T-helper 2 cell treated with Interferon-gamma antibody and Interleukin-4, amounts not matched to agents 5 μg/mL and 100 μg/mL, for 36 hours (primary cell): Measurements from ENCODE around the gene PGM5.
A peak's percentile ranks its signal among the peaks of the same experiment; 100 is the strongest.

Source experiments
- DNase-seq: peaks from one replicate; pipeline ENCODE4 v3.0.0; 2021; ENCODE audit warnings: low spot score
- H3K27ac Mint-ChIP-seq: one replicate; pipeline ENCODE4 v1.8.0; 2021; ENCODE audit warnings: mild to moderate bottlenecking, mixed read lengths
- H3K27me3 Mint-ChIP-seq: one replicate; pipeline ENCODE4 v1.8.0; 2021; ENCODE audit warnings: low read depth, mixed read lengths
- H3K36me3 Mint-ChIP-seq: one replicate; pipeline ENCODE4 v1.8.0; 2021; ENCODE audit warnings: low read depth, mixed read lengths
- H3K4me1 Mint-ChIP-seq: one replicate; pipeline ENCODE4 v1.8.0; 2021; ENCODE audit warnings: low read depth, mixed read lengths
- H3K4me3 Mint-ChIP-seq: one replicate; pipeline ENCODE4 v1.8.0; 2022; ENCODE audit warnings: mild to moderate bottlenecking, moderate library complexity, mixed read lengths
- H3K9me3 Mint-ChIP-seq: one replicate; pipeline ENCODE4 v1.8.0; 2021; ENCODE audit warnings: mixed read lengths

The PGM5 gene

DNA sequence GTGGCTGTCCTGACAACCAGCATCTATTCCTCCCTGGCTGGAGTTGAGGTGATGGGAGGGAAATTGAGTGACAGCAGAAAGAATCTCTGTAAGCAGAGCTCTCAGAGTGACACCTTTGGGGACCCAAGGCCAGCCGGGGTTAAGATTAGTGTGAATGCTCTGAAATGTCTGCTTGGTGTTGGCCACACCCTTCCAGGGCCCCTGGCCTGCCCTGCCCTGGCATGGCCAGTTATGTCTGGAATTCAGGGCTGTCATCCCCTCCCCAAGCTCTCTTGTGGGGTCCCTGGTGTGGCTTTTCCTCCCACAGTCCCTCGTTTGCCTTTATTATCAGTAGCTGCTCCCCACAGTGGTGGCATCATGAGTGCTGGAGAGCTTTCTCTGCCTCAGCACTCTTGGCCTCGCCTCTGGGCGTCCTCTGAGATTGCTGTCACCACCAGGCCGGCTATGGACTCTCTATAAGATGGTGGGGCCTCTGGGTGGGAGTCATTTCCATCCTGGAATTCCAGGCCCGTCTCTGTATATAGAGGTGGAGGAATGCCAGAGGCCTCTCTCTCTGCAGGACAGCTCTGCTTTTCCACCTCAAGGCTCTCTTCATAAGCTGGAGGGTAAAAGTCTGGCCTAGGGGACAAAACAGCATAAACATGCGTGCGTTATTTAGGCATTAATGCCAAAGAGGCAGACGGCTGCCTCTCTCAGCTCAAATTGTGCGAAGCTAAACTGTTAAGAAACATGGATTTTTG, 180.6 kb downstream of the PGM5 start:
- Mint-ChIP-seq H3K36me3 (no peaks in the 10 kb centered on the region), H3K4me1 (no peaks in the 10 kb centered on the region), H3K27me3 (peaks cover 7% of the 10 kb centered on the region), H3K27ac (no peak overlapping the region), H3K9me3 (no peaks in the 10 kb centered on the region), H3K4me3 (no peak overlapping the region)
- DNase-seq: no peak

DNA sequence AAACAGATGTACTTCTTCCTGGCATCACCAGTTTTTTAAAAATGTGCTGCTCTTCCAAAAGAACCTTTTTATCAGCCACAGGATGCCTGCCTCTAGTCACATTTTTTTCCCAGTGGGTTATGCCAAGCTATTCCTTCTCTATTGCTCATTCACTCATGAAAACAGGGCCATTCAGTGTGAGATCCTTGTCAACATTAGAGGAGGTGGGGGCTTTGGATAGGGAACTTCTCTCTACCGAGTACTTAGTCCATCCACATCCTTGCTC, 181.1 kb downstream of the PGM5 start:
- no peak overlapping the region for H3K4me3 Mint-ChIP-seq
- no peaks in the 10 kb centered on the region for H3K9me3 Mint-ChIP-seq
- peaks cover 7% of the 10 kb centered on the region for H3K27me3 Mint-ChIP-seq
- H3K36me3 Mint-ChIP-seq: no peaks in the 10 kb centered on the region
- H3K4me1 Mint-ChIP-seq: no peaks in the 10 kb centered on the region
- DNase-seq: no peak
- no peak overlapping the region for H3K27ac Mint-ChIP-seq

DNA sequence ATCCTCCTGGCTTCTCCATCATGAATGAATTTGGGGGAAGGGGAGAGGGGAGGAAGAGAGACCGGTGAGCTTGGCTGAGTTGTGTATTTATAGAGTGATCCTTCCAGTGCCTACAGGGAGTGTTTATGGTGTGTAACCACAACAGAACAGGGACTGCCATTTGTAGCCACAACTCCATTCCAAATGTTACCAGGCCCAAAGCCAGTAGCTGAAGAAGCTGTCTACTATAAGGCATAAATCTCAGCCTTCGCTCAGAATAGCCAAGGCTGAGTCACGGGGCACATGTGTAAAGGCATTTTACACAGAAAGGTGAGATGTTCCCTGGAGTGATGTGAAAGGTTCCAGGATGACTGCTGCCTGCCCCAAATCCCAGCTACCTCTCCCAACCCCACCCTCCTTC, 181.8 kb downstream of the PGM5 start:
- peaks cover 12% of the 10 kb centered on the region for H3K27me3 Mint-ChIP-seq
- H3K9me3 Mint-ChIP-seq: no peaks in the 10 kb centered on the region
- H3K4me1 Mint-ChIP-seq: no peaks in the 10 kb centered on the region
- H3K27ac Mint-ChIP-seq: no peak overlapping the region
- H3K36me3 Mint-ChIP-seq: no peaks in the 10 kb centered on the region
- no peak overlapping the region for H3K4me3 Mint-ChIP-seq
- no peak for DNase-seq

DNA sequence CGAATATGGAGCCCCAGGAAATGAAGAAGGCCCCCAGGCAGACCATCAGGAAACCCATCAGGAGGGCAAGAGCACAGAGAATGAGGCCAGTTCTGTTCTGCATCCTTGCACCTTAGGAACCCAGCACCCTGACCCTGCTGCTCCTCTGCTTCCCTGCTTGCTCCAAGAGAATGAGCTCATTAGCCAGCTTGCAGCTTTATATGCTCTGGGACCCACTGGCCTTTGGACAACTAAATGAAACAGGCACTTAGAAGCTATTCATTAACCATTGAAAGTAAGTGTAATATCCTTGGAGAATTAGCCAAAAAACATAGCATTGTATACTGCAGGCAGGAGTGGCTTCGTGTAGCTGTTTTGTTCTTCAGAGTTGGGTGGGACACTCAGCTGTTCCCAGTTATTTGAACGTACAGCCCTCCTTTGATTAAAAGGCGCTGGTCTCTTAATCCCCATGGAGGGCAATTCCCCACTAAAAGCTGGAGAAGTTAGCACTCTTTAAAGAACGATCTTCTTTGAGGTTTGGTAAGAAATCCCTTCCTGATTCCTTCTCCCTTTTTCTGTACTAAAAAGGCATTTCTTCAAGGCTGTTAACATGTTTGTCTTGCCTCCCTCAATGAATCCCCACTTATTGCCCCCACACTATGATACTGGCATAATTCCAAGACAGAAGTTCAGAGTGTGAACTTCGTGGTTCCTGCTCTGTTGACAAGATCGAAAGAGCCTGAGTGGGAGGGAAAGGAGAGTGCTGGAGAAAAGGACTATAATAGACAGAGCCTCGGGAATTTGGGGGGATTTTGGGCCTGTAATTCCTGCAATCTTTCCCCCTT, 184.5 kb downstream of the PGM5 start, which contains the start of gene TMEM252:
Gene TMEM252 (minus strand): TSS at position 172 of the 824 bp plus-strand sequence. CDS start 69 bp downstream, at position 103.
- Mint-ChIP-seq H3K36me3 (no peaks in the 10 kb centered on the region), H3K27me3 (peaks cover 17% of the 10 kb centered on the region), H3K9me3 (no peaks in the 10 kb centered on the region), H3K27ac (no peak within 1 kb of the TSS), H3K4me1 (peaks cover 5% of the 10 kb centered on the region), H3K4me3 (no peak within 1 kb of the TSS)
- DNase-seq: no peak

DNA sequence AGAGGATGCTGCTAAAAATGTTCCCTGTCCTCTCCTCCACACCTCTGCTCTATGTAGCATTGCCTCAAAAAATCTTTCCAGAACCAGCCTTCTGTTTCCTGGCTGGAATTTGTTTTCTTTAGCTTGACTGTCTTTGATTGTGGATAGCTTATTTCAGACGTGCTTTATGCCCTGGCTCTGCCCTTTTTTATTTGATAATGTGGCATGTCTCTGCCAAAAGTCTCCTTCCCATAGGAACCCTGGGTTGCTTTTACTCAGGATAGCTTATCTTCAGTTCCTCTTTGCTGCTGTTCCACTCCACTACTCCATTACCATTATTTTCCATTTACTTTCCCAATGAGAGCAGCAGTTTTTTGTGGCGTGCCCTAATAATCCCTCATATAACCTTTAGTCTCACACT, 185.2 kb downstream of the PGM5 start:
- Mint-ChIP-seq H3K36me3 (no peaks in the 10 kb centered on the region), H3K27ac (no peak overlapping the region), H3K4me1 (peaks cover 8% of the 10 kb centered on the region), H3K27me3 (peaks cover 17% of the 10 kb centered on the region), H3K9me3 (no peaks in the 10 kb centered on the region), H3K4me3 (no peak overlapping the region)
- no peak for DNase-seq

DNA sequence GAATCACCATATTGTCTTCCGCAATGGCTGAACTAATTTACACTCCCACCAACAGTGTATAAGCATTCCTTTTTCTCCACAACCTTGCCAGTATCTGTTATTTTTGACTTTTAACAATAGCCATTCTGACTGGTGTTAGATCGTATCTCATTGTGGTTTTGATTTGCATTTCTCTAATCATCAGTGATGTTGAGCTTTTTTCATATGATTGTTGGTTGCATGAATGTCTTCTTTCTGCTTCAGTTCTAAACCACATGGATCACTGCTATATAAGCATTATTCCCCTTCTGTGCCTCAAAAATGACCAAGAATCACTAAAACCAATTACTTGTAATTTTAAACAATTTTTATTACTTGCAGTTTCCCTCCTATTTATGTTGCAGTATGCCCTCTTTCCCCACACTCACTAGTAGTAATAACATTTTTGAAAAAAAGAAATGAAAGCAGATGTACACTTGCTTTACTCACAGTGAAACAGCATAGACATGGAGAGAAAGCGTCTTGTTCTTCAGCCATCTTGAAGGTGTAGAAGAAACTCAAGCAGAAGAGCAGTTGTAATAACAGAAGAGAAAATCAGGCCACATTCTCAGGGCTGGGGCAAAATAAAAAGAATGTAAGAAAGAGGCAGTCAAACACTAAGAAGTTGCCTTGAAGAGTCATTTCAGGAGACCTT, 188.8 kb downstream of the PGM5 start:
- Mint-ChIP-seq H3K27me3 (peaks cover 19% of the 10 kb centered on the region), H3K4me3 (no peak overlapping the region), H3K4me1 (peaks cover 12% of the 10 kb centered on the region), H3K36me3 (no peaks in the 10 kb centered on the region), H3K27ac (no peak overlapping the region), H3K9me3 (no peaks in the 10 kb centered on the region)
- no peak for DNase-seq

DNA sequence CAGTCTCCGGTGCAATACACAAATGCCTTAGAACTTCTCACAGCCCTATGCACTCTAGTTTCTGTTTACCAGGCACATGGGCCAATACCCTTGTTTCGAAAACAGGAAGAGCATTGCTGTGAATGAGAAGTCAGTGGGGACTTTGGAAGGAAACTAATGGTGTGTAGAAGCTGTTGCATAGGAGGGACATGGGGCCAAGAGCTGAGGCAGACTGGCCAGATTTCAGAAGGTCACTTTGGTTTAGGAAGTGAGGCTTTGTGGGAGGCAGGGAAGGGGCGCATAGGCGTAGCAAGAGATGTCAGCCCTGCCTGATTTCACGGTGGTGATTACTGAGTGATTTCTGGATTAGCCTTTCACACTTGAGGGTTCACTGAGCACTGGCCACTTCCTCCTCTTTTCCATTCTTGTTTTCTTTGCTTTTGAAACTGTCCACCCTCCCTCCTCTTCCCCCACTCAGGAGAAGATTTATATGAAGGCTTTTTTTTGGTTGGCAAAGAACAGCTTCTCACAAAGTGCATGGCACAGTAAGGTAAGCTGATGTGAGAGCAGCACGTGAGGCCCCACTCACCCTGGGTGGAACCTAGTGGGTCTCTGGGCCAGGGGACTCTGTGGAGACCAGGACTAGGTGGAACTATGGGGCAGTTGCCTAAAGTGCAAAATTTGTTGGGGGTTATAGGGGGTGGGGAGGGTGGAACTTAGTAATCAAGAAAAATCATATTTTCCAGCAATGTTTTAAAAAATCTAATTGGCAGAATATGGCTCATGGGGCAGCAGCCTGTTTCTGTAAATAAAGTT, 190.4 kb downstream of the PGM5 start:
- Mint-ChIP-seq H3K27ac (peak overlapping the region; percentile 72), H3K27me3 (peaks cover 22% of the 10 kb centered on the region), H3K36me3 (no peaks in the 10 kb centered on the region), H3K4me1 (peaks cover 12% of the 10 kb centered on the region), H3K9me3 (no peaks in the 10 kb centered on the region), H3K4me3 (no peak overlapping the region)
- DNase-seq: no peak

DNA sequence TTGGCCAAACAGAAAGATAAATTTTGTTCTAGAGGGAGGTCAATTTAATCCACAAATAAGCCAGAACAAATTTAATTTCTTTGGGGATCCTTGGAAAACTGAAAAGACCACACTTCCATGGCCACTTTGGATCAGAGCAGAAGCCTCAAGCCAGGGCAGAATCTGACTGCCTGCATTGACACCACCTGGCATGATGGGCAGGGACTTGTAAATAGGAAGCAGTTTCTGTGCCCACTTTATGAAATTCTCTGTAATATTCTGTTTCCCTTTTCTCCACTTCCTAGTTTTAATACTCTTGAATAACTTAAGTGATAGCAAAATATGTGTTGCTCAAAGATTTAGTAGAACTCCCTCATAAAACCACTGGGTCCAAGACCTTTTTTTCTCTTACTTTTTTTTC, 191.0 kb downstream of the PGM5 start:
- no peak overlapping the region for H3K4me3 Mint-ChIP-seq
- DNase-seq: no peak
- no peak overlapping the region for H3K27ac Mint-ChIP-seq
- H3K4me1 Mint-ChIP-seq: peaks cover 12% of the 10 kb centered on the region
- no peaks in the 10 kb centered on the region for H3K9me3 Mint-ChIP-seq
- no peaks in the 10 kb centered on the region for H3K36me3 Mint-ChIP-seq
- H3K27me3 Mint-ChIP-seq: peaks cover 26% of the 10 kb centered on the region

DNA sequence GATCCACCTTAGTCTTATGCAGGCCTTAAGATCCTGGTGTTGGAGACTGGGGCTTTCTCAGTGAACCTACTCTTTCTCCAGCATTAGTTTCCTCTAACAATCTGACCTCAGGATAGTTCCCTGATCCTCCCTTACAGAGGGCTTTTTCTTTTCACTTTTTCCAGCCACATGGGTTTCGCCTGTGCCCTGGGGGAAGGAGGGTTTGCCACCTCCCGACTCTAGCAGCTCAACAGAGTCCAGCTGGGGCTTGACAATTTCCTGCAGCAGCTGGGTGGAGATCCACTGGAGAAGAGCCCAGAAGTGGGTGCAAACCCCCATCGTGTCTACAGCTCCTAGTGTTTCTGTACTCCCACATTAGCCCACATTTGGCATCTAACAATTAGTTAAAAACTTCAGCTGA, 191.8 kb downstream of the PGM5 start:
- DNase-seq: no peak
- peaks cover 25% of the 10 kb centered on the region for H3K27me3 Mint-ChIP-seq
- no peaks in the 10 kb centered on the region for H3K36me3 Mint-ChIP-seq
- H3K9me3 Mint-ChIP-seq: no peaks in the 10 kb centered on the region
- no peak overlapping the region for H3K27ac Mint-ChIP-seq
- H3K4me3 Mint-ChIP-seq: no peak overlapping the region
- H3K4me1 Mint-ChIP-seq: peaks cover 12% of the 10 kb centered on the region

DNA sequence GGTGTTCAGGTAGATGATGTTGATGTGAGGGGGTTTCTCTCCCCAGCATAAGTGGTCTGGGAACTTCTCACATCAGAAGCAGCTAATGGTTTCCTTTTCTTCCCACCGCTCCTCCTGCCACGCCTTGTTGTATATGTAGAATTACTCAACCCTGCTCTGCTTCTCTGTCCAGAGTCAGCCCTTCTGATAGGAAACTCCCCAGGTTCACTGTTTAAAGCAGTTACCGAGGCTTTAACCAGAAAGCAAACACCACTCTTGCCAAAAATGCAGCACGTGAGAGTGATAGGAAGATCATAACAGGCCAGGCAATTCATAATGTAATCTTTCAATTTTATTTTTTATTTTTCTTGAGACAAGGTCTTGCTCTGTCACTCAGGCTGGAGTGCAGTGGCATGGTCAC, 194.8 kb downstream of the PGM5 start:
- Mint-ChIP-seq H3K27me3 (peaks cover 33% of the 10 kb centered on the region), H3K36me3 (no peaks in the 10 kb centered on the region), H3K9me3 (no peaks in the 10 kb centered on the region), H3K4me1 (peaks cover 7% of the 10 kb centered on the region), H3K4me3 (no peak overlapping the region), H3K27ac (no peak overlapping the region)
- no peak for DNase-seq

DNA sequence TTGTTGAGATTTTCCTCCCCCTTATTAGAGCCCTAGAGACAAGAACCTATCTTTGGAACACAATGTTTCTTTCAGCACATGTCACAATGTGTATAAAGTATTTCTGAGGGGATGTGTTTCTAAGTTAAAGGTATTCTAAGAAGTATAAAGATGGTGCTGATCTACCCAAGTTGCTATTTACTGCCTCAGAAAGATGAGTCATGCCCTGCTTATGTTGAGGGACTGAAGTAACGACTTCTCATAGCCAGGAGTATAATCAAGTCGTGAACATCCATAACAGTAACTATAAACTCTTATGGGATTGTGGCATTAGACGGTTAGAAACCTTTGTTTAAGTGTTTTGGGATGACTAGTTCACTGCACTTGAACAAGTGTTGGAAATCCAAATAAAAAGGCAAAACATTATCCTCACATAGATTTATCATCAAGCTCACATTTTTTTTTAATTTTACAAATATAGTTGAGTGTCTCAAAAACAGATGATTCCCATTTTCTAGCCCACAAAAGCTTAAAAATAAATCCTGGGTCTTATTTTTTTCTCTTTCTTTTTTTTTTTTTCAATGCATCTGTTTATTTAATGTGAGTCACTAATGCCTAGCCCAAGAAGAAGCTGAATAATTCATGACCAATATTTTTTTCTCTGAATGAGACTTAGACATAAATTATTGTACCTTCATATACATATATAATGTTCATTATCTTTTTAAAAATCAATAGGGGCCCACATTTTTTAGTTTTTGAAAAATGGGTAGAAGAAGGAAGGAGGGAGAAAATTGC, 196.5 kb downstream of the PGM5 start:
- Mint-ChIP-seq H3K4me3 (no peak overlapping the region), H3K27ac (no peak overlapping the region), H3K9me3 (no peaks in the 10 kb centered on the region), H3K4me1 (no peaks in the 10 kb centered on the region), H3K27me3 (peaks cover 41% of the 10 kb centered on the region), H3K36me3 (no peaks in the 10 kb centered on the region)
- DNase-seq: no peak

DNA sequence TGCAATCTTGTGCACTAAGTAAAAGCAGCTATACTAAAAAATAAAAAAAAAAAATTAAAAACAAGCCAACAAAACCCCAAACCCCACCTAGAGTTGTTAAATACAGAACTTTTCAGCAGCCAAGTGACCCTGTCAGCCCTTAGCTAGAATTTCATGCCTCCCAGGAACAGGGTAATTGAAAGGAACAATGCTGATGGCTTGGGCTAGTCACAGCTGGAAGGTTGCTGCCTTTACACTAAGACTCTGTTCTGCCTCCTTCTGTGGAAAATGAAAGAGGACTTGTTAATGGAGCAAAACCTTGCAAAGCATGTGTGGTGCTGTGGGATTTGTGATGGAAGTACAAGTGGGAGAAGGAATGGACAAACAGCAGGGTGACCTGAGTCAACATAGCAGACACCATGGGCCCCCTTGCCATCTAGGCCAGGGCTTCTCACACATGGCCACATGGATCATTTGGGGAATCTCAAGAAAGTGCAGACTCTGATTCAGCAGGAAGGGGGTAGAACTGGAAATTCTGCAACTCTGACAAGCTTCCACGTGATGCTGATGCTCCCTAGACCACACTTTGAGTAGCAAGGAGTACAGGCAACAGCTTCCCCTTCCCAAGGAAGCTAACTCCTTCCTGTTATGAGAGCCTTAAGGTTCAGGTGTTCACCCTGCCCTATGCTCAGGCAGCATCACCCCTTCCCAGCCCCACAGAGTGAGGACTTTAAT, 199.2 kb downstream of the PGM5 start:
- no peaks in the 10 kb centered on the region for H3K9me3 Mint-ChIP-seq
- no peak overlapping the region for H3K27ac Mint-ChIP-seq
- H3K36me3 Mint-ChIP-seq: no peaks in the 10 kb centered on the region
- peaks cover 5% of the 10 kb centered on the region for H3K4me1 Mint-ChIP-seq
- no peak for DNase-seq
- no peak overlapping the region for H3K4me3 Mint-ChIP-seq
- H3K27me3 Mint-ChIP-seq: peaks cover 35% of the 10 kb centered on the region

DNA sequence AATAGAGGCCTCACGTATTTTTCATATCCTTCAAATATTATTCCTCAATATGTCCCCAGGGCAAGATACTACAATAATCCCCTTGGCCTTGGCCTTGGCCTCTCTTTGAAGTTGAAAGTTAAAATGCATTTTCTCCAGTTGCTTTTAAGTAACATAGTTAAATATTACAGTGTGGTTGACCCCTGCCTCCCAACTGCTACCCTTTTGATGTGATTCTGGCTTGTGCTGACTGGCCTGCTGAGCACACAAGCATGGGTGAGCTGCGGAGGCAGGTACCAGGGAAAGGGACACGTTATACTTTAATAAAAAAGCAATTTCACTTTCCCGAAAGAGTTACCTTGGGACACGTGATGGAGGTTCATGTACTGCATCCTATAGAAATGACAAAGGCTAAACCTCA, 202.1 kb downstream of the PGM5 start:
- H3K36me3 Mint-ChIP-seq: no peaks in the 10 kb centered on the region
- no peak for DNase-seq
- no peak overlapping the region for H3K27ac Mint-ChIP-seq
- H3K4me3 Mint-ChIP-seq: no peak overlapping the region
- peaks cover 7% of the 10 kb centered on the region for H3K4me1 Mint-ChIP-seq
- H3K27me3 Mint-ChIP-seq: peaks cover 26% of the 10 kb centered on the region
- H3K9me3 Mint-ChIP-seq: no peaks in the 10 kb centered on the region
